NOMO-1 treated with DMSO at 0.1 percent for 48 hours (cell line): ENCODE measurements around the gene PYDC2.
A peak's percentile ranks its signal among the peaks of the same experiment; 100 is the strongest.

Experiments used
- DNase-seq: peaks from one replicate; lab custom pipeline; 2025; ENCODE audit not compliant: unreplicated experiment; lab: John Stamatoyannopoulos, UW

Gene PYDC2

GRCh38 chr3:191461113-191461595 is at the start of gene PYDC2:
PYDC2 (plus strand) TSS chr3:191461163; CDS start chr3:191461163, 0 bp downstream.
- no peak for DNase-seq

DNA sequence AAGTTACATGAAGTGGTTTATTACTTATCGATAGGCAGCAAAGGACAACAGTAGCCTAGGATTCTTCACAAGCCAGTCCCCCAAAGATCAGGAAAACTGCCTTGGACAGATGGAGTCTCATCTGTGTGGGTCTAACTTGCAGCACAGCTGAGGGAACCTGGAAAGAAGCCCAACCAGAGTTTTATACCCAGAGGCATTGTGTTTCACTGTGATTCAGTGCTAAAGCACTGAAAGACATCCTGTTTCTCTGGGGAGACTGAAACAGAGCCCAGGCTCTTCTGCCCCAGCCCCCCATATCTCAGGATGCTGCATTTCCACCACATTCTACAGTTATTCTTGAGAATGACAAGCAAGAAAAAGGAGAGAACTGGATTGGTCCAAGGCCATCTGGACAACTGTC is 48.2 kb upstream of the PYDC2 start:
- DNase-seq, result no peak

GRCh38 chr3:191414286-191414685 is 46.7 kb upstream of the PYDC2 start:
- no peak for DNase-seq

DNA sequence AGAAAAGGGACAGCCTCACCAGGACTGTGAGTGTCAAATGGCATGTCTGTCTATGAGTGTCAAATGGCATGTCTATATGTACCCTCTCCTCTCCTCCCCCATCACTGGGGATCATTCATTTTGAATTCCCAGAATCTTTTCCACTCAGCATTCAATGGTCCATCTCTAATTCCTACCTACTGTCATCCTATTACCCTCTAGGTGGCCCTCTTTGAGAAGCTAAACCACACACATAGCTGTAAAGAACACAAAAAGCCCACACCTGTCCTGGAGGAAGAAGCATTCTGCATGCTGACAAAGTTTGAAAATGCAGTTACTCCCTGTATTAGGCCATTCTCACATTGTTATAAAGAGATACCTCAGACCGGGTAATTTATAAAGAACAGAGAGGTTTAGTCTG is 46.2 kb upstream of the PYDC2 start:
- no peak for DNase-seq

DNA sequence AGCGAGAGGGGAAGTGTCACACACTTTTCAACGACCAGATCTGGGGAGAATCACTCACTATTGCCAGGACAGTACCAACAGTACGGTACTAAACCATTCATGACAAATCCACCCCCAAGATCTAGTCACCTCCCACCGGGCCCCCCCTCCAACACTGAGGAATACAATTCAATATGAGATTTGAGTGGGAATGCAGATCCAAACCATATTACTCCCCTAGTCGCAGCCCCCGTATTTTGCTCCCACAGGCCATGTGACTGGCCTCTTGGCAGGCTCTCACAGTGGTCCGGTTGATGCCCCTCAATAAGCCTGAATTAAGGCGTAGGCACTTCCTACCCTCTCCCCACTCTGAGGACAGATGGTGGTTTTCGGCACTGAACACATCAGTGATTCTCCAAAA is 45.4 kb upstream of the PYDC2 start:
- peak; percentile 18 for DNase-seq

GRCh38 chr3:191417457-191417729 is 43.6 kb upstream of the PYDC2 start:
- DNase-seq, result no peak

DNA sequence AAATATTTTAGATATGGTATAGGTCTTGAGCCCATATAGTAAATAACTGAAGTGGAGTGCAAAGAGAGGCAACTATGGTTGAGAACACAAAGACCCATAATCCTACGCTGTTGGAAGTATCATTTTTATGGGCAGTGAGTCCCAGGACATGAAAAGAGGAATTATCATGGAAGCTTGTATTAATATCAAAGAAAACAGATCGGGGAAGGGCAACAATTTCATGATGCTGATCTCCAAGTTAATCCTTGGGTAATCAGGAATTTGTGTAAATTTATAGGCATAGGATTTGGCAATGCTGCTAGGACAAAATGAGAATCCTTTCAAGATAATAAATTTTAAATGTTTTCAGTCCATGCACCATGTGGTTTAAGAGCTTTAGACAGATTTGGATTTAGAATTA is 40.2 kb upstream of the PYDC2 start:
- DNase-seq, result no peak

- no peak for DNase-seq
Measured at GRCh38 chr3:191424881-191425280, 36.1 kb upstream of the PYDC2 start.

- DNase-seq, result no peak
Measured at GRCh38 chr3:191425322-191425734, 35.6 kb upstream of the PYDC2 start.

- DNase-seq, result no peak
Measured at GRCh38 chr3:191426311-191426710, 34.7 kb upstream of the PYDC2 start.

DNA sequence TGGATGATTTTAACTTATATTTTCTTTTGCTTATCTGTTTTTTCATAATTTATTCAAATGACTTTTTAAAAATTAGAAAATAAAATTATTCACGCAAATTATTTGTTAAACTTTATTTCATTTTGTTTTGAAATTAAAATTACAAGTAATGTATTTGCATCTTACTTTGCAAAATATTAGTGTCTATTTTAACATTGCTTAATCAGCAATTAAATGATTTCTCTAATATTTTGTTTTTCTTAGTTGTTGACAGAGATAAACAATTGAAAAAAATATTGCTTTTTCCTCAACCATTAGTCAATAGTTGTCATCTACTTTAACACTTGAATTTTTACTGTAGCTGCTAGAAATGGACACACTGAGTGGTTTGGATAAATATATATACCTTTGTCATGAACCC is 32.8 kb upstream of the PYDC2 start:
- DNase-seq, result no peak

DNA sequence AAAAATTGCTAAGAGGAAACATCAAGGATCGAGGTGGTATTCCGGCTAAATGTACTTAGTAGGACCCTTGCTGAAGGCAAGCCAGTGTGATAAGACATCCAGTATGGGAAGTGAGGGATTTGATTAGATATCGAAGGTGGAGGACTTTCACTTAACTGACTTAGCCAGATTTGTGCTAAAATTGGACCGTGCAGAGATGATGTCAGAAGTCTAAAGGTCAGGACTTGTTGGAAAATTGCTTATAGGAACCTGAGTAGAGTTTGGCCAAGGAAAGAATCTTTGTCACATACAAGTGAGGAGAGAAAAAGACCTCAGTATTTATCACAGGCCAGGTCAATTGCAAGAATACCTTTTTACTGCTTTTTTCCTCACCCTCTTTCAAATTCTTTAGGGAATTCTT is 30.9 kb upstream of the PYDC2 start:
- no peak for DNase-seq

DNA sequence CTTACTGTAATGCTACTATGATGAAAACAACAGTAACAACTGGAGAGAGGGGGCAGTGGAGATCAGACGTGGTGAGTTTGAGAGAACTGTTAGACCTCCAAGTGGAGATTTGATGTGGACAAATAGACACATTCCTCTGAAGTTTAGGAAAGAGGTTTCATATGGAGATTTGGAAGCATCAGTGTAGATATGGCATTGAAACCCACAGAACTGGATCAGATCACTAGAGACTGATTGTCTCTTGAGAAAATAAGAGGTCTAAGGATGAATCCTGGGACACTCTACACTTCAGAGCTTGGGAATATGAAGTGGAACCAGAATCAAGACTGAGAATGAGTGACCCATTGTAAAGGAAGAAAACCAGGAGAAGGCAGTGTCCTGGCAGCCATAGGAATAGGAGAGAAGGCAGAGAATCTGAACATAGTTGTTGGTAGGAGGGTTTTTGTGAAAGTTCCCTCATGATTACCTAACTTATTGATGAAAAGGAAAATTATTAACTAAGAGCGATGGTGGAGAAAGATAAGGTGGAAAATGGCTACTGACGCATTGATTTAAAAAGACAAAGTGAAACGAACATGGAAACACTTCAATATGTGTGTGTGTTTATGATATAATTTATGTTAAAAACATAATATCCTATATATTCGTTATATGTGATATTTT is 29.7 kb upstream of the PYDC2 start:
- no peak for DNase-seq

DNA sequence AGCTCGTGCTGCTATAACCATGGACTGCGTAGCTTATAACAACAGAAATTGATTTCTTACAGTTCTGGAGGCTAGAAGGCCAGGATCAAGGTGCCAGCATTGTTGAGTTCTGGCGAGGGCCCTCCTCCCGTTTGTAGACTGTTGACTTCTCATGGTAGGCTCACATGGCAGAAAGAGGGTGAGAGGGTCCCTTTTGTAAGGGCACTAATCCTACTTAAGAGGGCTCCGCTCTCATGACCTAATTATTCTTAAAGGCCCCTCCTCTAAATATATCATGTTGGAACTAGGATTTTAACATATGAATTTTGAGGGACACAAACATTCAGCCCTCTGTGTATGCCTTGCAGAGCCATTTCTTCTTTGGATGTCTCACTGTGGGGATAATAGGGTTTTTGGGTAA is 28.8 kb upstream of the PYDC2 start:
- no peak for DNase-seq

DNA sequence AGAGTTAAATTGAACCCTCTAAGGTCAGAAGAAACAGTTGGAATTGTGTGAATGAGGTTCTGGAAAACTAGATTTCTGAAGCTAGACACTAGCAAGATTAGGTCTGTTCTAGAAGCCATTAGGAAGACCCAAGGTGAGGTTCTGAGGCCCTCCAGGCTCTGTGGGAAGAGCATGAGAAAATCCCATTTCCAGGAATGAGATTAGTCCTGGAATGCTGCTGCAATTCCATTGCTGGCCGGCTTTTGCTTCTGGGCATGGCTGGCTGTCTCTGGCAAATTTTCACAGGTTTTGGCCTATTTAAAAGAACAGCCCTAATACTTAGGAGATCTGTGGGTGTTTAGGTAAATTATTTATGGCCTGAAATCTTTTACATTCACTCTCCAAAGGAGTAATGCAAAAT is 26.9 kb upstream of the PYDC2 start:
- DNase-seq, result no peak

- DNase-seq, result peak; percentile 59
Measured at GRCh38 chr3:191435981-191436380, 25.0 kb upstream of the PYDC2 start.

DNA sequence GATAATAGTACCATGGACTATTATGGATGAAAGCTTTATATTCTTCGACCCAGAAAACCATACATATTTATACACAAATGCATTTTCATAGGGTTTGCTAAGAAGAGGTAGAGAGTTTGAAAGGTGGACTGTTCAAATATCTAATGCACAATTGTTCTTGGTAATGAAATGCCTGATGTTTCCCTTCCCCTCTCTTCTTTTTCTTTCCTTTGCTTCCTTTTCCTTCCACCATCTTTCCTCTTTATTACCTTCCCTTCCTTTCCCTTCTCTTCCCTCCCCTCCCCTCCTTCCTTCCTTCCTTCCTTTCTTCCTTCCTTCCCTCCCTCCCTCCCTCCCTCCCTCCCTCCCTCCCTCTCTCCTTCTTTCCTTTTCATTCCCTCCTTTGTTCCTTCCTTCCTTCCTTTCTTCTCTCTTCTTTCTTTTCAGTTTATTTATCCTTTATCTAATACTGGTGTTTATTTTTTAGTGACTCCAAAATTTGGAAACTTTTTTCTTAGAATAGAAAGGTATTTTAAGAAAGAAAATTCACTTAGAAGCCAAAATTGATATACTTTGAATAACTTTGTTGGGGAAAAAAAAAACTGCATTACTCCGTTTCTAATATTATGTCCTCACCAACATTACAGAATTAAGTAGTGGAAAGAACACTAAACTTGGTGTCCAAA is 22.7 kb upstream of the PYDC2 start:
- no peak for DNase-seq

DNA sequence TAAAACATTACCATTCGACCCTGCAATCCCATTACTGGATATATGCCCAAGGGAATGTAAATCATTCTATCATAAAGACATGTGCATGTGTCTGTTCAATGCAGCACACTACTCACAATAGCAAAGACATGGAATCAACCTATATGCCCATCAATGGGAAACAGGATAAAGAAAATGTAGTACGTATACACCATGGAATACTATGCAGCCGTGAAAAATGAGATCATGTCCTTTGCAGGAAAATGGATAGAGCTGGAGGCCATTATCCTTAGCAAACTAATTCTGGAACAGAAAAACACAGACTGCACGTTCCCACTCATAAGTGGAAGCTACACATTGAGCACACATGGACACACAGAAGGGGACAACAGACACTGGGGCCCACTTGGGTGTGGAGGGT is 20.4 kb upstream of the PYDC2 start:
- no peak for DNase-seq

GRCh38 chr3:191441687-191442086 is 19.3 kb upstream of the PYDC2 start:
- DNase-seq, result no peak

DNA sequence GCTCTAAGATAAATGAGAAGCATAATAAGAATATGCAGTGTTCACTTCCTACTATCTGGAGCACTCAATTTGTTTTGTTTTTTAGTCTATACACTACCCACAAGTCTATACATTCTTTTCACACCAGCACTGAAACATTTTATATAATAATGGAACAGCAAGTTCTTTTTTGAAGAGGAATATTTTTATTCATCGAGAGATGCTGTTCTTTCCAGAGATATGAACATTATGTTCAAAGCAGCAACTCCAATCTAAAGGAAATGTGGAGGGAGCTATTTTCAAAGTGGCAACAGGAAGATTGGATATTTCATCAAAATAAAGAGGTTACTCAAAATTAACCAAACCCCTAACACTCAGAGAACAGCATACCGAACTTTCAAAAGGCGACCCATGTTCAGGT is 16.4 kb upstream of the PYDC2 start:
- DNase-seq, result no peak

GRCh38 chr3:191449256-191449655 is 11.7 kb upstream of the PYDC2 start:
- DNase-seq, result no peak

DNA sequence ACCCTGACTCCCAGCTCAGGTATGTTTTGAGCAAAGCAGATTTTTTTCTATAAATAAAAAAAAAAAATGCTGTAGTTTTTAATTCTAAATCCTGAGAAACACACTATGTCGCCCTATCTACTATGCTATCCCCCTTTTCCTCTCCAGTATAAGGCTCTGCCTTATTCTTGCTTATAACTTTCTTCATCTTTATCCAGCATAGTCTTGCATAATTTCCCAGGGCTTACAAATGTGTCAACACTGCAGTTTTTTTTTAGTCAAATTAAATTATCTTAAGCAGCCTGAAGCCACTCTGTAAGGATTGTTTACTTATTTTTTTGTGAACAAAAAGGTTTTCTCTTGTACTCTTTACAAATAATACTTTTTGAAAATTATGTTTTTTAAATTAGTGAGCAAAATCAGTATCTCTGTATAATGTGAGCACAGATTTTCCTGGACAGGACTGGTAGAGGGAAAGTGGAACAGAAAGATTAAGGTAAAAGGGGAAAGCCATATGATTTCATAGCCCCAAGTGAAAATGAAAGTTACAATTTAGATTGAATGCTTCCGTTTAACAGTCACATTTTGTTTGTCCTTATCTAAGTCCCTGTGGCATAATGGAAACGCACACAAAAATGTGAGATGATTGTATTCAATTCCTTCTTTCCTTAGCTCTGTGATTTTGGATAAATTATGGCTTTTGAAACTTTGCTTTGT is 5.6 kb upstream of the PYDC2 start:
- peak; percentile 7 for DNase-seq
